GM19438 (cell line): ENCODE data around the gene HDAC4.

Experiments used
- ATAC-seq: cut with Tn5 transposase; IDR thresholded peaks from one replicate; pipeline ENCODE4 v1.9.1; 2021; ENCODE audit warnings: low read depth; ENCODE audit not compliant: unreplicated experiment

Gene HDAC4

DNA sequence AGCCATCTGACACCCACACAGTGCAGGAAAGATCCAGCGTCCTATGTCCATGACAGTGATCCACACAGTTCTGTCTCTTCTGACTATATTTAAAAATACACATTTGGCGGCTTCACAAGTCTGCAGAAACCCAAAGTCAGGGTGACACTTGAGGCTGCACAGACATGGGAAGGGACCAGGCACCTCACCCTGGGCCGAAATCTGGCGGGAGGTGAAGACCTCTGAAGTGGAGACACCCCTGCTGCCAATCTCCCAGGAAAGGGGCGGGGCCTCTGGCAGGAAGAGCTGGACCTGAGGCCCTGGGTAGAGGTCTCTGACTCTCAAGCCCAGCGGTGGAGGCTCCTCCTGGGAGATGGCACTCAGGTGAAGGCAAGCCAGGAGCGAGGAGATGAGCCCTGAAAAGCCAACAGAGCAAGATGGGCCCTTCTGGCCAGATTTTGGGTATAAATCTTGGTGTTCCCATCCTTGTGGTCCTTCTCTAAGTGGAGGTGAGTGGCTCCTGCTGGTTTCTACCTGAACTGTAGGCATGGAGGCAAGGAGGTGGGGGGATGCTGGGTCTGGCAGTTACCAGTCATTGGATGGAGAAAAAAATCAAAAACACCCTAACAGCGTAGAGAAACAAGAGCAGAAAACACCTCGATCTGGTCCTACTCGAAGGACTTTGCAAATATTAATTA lies 248.4 kb downstream of the HDAC4 start:
- ATAC-seq = no peak

DNA sequence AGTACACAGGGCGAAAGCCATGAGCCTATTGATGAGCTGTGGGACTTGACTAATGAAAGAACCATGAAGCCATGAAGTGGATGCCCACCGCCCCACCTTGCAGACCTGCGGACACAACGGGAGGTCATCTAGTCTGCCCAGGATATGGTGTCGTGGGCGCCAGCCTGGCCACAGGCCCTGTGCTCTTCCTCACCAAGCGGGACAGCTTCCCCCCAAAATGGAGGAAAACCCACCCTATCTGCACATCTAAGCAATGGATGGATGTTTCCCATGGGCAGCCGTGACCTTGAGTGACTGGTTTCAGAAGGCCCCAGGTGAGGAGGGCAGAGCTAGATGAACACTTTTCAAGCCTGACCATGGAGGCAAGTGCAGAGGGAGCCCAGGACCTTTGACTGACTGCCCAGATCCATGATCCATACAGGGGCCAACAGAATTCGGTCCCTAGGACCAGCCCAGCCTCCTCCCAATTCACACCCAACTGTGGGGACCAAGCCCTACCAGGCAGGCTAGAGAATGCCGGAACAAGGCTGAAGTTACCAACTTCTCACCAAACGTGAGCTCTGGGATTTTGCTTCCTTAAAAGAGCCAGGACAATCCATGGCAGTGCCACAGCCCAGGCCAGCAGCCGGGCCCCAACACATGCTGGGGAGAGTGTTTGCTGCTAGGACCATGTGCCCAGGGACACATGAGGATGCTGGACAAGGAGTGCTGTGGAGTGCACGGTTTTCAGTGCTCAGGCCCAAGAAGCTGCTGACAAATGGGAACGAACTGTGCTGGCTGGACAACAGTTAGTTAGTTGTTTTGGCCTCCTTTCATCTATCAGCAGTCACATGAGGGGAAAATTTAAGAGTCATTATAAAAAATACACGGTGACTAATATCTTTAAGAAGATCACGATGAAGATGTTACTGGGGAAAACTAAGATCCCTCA lies 249.4 kb downstream of the HDAC4 start:
- no peak for ATAC-seq

DNA sequence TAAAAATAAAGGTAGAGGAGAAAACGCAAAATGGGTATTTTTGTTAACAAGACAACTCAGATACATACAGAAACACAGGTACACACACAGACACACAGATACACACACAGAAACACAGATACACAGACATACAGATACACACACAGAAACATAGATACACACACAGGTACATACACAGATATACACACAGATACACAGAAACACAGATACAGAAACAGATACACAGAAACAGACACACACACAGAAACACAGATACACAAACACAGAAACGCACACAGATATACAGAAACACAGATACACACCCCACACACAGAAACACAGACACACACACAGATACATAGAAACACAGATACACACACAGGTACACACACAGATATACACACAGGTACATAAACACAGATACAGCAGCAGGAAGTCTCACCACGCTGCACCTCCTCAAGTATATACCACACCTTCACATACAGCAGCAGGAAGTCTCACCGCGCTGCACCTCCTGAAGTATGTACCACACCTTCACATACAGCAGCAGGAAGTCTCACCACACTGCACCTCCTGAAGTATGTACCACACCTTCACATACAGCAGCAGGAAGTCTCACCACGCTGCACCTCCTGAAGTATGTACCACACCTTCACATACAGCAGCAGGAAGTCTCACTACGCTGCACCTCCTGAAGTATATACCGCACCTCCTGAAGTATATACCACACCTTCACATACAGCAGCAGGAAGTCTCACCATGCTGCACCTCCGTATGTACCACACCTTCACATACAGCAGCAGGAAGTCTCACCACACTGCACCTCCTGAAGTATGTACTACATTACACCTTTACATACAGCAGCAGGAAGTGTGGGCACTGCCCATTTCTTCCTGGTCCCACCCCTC lies 250.5 kb downstream of the HDAC4 start:
- no peak for ATAC-seq

DNA sequence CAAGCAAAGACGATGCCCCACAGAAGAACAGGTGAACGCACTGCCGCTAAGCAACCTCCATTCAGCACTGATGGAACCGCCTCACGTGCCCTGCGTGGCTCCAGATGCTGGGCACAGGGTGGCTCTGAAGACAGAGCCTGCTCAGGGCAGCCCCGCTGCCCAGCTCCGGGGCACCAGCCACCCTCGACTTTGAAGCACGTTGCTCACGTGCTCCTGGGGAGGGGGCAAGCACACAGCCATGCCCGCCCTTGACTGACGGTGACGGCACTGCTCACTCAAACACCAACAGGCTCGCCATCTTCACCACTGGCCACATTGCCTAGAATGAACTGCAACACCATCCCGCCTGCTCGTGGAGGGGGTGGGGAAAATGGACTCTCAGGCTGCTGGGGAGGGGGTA lies 251.3 kb downstream of the HDAC4 start:
- no peak for ATAC-seq

DNA sequence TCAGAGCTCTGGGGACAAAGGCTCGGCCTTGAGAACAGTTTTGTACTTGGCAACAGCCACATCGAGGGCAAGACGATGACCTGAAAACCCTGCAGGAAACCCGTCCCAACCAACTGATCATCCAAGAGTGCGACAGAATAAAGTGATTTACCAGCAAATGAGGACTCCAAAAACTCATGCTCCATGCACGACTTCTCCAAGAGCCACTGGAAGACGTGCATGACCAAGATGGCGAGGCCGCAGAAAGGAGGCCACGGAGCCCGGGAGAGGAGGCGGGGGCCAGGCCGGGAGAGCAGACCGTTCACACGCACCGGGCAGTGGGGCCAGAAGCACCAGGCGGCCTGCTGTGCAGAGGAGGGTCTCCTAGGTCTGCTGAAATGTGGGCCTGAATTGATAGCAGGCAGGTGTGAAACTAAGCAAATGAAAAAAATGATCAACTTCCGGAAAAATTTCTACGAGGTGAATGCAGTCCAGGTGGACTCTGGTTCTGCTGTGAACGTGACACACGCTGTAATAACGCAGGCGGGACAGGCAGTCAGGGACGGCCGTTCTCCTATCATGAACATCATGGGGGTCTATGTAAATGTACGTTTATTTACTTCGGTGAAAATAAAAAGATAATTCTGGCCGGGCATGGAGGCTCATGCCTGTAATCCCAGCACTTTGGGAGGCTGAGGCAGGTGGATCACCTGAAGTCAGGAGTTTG lies 252.2 kb downstream of the HDAC4 start:
- no peak for ATAC-seq

DNA sequence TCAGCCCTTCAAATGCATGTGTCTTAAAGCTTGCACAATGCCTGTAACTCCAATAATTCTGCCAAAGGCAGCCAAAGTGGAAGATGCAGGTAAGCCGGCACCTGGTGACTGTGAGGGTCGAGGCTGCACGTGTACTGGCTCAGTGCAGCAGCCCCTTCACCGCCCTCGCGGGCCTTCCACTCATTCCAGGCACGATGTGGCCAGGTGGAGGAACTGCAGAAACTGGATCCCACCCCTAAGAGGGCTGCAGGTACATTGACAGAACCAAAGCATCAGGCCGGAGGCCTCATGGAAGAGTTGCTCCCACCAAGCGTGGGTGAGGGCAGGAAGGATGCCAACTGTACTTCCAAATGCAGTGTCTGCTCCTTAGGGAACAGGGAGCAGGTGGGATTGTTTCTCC lies 253.4 kb downstream of the HDAC4 start:
- ATAC-seq = no peak

DNA sequence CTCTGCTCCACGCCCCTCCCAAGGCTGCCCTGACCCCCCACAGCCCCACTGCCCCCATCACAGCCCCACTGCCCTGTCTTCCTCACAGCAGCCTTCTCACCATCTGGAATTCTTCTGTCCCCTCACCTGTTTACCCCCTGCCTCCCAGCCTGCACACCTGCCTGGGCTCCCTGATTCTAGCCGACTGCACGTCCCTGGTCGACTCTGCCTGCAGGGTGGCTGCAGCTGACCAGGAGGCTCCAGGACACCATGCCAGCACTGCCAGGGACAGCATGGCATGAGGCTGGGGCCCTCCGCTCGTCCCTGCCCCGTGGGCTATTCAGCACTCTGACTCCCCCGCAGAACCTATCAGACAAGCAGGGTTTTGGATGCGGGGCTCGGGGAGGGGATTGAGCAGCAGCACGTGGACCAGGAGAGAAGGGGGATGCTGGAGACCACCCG lies 254.1 kb downstream of the HDAC4 start:
- no peak for ATAC-seq

DNA sequence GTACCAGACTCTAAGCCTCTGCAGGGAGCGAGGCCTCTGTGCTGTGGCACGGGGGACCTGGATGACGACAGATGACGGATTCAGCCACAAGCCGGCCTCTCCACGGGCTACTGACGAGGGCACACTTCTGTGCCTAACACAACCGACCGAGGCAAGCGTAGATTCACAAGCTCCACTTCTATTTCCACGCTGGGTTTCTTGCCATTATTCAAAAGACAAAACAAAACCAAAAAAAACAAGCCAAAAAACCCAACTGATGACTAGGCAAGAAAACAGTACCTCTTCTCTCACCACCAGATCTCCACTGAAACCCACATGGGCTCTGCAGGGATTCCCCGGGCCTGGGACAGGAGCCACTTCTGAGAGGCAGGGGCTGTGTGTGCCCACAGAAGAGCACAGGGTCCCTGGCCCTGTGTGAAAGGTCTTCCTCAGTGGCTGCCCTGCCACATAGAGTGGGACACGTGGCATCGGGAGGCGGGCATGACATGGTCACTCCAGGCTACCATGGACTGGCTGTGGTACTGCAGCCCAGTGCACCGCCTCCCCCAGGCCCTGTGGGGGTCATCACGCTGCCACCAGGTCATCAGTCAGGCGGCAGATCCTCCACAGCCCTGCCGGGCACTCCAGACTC lies 254.7 kb downstream of the HDAC4 start:
- no peak for ATAC-seq

DNA sequence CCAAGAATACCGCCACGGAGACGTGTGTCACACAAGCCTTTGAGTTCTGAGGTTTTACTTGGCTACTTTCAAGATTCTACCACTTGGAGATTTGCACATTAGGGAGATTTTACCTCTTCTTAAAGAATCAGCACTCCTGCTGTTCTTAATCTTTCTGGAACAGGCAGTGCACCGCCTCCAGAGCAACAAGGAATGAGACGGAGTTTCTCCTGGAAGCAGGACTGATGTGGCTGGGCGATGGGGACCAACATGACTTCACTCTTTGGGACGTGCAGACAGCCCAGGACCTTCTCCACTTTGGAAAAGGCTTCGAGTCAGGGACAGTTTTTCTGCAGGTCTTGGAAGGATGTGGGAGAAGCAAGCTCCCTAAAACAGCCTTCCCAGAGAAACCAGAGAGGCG lies 255.2 kb downstream of the HDAC4 start:
- no peak for ATAC-seq

DNA sequence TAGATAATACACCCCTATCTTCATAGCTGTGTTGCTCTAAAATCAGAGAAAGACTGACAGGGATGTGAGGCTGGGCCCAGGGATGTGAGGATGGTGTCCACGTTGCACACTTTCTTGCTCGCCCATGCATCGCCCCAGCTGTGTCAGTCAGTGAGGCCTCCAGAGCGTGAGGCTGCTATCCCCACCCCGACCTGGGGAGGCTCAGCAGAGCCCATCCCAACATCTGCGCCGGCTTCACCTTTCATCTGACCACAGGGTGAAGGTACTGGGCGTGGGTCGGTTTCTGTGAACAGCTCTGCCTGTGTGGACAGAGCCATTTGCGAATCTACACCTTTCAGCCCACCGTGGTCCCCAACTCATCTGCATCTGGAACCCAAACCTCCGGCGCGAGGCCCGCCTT lies 255.7 kb downstream of the HDAC4 start:
- no peak for ATAC-seq

DNA sequence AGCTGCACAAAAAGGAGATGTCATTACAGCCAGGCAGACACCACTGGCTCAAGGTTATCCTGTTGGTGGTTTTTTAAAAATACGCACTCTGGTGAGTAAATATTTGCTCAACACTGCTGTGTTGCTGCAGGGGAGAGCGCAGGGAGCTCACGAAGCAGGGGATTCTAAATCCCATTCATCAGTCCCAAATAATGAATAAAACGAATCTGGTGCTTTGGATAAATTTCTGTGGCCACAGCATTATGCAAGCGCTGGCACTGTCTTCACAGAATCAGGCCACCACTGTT lies 256.2 kb downstream of the HDAC4 start:
- no peak for ATAC-seq

DNA sequence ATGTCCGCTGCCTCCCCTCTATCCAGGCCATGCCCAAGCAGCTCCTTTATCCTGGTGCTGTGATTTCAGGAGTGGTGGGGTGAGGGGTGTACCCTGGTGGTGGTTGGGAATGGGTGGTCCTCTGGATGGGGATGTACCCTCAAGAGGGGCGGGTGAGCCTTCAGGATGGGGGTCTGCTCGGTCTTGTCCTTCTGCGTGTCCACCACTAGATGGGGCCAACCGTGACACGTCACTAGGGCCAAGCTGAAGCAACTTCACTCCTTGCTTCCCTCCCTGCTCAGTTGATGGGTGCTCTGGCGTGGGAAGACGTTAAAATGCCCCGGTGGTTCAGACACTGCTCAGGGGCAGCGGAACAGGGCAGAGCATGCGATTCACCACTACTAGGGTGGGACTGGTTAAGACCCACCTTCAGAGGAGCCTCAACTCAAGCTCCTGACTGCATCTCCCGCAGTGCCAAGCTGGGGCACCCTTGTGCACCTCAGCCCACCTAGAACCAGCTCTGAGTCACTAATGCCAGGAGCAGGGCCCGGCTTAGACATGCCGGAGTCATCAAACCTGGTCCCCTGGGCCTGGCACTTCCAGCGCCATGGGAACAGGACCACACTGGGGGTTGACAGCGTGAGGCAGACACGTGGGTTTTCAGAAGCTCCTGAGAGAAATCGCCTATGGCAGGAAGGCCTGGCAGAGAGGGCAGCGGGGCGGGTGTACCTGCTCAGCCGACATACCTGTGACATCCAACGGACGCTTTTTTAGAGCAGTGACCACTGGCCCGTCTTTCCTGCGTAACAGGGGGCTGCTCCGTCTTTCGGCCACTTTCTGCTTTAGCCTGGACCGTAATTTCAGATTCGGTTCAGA lies 256.7 kb downstream of the HDAC4 start:
- no peak for ATAC-seq

DNA sequence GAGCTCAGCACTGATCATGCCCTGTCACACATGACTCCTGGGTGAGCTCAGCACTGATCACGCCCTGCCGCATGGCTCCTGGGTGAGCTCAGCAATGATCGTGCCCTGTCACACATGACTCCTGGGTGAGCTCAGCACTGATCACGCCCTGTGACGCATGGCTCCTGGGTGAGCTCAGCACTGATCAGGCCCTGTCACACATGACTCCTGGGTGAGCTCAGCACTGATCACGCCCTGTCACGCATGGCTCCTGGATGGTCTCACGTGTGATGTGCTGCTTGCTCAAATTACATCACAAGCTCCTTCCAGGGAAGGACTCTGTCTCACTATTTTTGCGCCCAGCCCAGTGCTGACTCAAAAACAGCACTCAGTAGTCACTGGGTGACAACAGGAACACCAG lies 258.0 kb downstream of the HDAC4 start:
- ATAC-seq = no peak

DNA sequence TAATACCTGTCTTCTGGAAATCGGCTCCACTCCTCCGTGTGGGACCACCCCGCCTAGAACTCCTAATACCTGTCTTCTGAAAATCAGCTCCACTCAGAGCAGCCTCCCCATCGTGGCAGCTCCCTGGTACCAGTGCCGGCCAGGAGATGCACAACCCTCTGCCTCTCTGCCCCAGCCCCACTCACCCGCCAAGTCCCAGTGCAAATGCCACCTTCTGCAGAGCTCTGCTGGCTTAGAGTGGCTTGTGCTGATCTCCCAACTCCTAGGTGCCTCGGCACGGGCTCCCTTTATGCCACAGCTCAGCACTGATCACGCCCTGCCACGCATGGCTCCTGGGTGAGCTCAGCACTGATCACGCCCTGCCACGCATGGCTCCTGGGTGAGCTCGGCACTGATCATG lies 258.5 kb downstream of the HDAC4 start:
- ATAC-seq = no peak

DNA sequence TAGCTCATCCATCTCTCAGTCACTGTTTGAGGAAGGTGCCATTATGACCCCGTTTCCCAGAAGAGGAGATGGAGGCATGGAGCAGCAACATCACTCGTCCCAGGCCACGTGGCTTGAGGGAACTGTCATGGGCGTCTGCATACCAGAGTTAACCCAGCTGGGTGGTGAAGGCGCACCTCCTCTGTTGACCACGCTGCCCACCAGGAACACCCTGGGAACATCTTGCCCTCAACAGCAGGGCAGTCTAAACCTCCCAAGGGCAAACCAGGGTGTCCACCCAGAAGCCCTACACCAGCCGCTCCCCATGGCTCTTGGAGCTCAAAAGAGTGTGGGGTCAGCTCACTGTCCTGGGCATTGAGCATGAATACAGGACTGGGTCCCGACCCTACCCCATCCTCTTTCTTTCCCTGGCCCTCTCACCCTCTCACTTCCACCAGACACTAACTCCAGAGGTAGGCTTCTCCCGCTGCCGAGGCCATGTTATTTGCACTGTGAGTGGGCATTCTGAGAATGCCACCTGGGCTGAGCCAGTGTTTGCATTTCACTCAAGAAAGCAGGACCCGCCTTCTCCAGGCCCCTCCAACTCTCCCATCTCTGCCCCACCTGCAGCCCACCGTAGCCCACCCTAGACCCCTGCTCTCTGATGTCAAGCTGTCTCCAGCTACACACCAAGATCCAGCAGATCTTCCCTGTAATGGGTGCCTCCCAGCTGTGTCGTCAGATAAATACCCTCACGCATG lies 259.6 kb downstream of the HDAC4 start:
- no peak for ATAC-seq

DNA sequence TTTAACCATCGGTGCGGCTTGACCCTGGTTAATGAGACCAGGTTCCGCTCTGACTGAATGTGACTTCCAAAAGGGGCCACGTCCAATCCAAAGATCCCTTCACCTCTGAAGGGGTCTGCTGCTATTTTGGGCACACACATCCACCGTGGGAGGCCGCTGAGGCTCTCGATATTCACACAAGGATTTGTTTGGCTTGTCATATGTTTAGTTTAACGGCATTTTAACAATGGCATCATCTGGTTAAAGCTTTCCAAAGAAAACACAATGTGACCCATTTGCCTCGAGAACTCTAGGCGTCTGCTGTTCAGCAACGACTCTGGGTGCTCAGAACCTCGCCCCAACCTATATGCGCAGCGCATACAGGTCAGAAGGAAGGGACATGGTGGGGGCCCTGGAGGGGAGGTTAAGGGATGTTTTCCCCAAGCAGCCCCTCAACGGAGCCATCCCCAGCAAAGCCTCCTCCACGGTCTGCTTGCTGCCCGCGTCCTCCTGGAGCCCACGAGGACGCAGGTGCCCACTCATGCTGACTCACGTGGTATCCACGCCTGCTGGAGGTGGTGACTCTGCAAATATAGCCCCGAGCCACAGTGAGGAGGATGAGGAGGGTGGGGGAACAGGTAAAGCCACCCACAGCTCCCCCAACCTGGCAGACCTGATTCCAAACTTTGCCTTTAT lies 260.3 kb downstream of the HDAC4 start:
- no peak for ATAC-seq

DNA sequence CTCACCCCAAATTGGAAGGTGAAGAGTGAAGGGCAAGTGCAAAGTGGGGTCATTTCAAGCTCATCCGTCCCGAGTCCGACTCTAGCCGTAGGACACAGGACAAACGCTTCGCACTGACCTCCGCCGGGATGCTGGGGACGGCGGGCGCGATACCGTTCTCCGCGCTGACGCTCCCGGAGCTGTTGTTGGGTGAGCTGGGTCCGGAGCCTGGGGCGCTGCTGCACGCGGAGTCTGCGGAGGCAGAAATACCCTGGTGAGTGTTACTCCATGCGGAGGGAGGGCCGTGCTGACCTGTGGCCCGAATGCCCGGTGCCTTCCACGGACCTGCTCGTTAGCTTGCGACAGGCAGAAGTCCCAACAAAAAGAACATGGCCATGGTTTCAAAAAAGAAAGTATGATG lies 261.3 kb downstream of the HDAC4 start:
- ATAC-seq = no peak

DNA sequence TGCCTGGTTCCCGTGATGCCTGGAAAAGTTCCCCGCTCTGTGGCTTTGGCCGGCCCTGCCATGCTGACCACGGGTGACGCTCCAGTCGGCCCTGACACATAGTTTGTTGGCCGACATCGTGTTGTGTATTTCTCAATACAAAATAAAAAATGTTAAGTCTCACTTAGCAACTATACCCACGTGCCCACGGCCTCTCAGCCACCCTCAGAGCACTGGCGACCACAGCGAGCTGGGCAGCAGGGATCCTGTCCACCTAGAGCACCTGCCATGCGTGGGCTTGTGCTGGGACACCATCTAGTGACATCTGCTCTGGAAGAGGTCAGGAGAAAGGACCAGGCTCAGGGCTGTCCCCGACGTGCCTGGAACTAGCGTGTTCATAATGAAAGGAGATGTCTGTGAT lies 261.7 kb downstream of the HDAC4 start:
- ATAC-seq = no peak
